HS-5 (cell line): ENCODE data around the gene MFAP1.
A peak's percentile ranks its signal among the peaks of the same experiment; 100 is the strongest.
"Not testable (repeated sequence)": the region's sequence is repeated elsewhere in the genome, so short reads cannot be mapped to it uniquely, and the experiment has no call there.

Experiments
- DNase-seq: peaks from one replicate; pipeline ENCODE4 v3.0.0-alpha.2; 2012; ENCODE audit warnings: low read depth

Gene MFAP1, protein sequence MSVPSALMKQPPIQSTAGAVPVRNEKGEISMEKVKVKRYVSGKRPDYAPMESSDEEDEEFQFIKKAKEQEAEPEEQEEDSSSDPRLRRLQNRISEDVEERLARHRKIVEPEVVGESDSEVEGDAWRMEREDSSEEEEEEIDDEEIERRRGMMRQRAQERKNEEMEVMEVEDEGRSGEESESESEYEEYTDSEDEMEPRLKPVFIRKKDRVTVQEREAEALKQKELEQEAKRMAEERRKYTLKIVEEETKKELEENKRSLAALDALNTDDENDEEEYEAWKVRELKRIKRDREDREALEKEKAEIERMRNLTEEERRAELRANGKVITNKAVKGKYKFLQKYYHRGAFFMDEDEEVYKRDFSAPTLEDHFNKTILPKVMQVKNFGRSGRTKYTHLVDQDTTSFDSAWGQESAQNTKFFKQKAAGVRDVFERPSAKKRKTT

DNA sequence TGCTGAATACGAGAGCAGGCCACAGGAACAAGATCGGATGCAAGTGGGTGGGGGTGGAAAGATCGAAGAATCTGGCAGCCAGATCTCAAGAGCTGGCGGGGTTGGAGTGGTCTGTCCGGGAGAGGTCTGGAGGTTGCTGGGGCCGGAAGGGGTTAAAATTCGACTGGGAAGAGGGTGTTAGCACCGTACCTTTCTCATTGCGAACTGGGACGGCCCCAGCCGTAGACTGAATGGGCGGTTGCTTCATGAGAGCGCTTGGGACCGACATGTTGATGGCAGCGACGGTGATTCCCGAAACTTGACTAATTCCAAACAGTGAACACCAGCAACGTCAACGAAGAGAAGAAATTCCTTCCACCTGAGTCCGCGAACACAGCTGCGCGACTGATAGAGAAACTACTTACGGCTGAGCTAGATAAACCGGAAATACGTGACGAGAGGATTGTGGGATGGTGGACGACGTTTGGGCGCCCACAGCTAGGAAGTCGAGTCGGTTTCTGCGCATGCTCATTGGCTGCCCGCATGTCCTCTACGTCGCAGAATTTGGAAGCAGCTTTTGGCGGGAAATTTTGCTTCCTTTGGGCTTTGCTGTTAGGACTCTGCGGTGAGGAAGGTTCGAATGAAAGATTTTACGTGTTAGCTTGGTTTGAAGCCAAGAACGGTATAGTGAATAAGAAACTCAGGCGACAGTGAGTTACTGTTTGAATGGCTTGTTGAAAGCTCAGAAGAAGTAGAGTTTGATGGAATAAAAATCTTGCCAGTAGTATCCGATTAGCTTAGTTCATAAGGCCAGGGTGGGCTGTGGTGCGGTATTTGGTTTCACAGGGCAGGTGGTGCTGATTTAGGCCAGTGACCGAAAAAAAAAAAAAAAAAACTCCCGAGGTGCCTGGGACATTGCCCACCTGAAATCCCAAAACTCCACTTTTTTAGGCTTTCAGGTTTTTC is at the start of gene MFAP1:
TSS of gene MFAP1 (minus strand) at position 389 of the 945 bp plus-strand sequence. CDS start at position 268, 121 bp downstream.
- peak; percentile 97 for DNase-seq

DNA sequence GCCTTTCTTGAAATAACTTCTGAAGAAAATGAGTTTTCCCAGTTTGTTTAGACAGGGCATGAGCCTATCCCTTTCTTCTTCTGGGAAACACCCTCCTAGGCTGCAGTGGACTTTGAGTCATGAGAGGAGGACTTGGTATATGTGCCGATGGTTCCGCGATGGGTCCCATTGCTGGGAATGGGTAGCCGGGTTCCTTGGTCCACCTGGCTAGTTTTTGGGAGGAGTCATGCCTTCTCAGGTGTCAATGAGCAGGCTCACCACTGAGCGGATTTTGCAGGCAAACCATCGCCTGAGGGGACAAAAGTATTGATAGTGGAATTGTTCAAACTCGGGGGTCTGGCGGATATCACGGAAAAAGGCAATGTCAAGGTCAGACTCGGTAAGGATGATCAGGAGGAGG is 49.2 kb upstream of the MFAP1 start:
- DNase-seq = no peak

DNA sequence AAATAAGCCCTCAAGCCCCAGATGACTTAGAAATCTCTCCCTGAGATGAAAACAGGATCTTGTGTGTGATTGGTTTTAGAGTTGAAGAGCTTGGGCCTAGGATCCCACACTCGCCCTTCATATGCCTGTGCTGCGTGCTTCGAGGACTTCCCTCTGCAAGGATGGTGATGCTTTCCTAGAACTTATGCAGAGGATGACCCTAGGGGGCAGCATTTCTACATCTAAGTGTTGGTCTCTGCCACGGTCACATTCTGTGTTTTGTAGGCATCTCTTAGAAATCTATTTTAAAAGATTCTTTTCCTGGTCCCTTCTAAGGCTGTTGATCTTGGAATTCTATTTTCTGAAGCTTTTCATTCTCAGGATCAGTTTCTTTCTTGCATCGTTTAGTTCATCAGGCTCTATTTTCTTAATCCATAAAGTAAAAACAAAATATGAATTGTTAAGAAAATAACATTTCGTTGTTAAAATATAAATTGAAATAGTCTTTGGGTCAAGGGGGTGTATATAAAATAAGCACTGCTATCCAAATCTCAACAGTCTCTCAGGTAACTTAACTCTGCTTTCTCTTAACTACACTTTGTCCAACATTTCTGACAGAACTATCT is 48.0 kb upstream of the MFAP1 start:
- DNase-seq = peak; percentile 8

DNA sequence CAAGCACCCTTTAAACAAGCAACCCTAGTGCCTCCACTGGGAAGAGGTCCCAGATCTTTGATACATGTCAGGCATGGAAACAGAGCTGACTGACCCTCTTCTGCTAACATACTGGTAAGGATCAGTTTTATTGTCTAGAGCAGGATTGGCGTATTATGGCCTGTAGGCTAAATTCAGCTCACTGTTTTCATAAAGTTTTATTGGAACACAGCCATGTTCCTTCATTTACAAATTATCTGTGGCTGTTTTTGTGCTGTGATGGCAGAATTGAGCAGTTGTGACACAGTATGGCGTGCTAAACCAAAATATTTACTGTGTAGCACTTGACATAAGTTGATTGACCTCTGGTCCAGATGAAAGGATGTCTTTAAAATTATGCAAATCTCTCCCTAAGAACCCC is 47.3 kb upstream of the MFAP1 start:
- no peak for DNase-seq

DNA sequence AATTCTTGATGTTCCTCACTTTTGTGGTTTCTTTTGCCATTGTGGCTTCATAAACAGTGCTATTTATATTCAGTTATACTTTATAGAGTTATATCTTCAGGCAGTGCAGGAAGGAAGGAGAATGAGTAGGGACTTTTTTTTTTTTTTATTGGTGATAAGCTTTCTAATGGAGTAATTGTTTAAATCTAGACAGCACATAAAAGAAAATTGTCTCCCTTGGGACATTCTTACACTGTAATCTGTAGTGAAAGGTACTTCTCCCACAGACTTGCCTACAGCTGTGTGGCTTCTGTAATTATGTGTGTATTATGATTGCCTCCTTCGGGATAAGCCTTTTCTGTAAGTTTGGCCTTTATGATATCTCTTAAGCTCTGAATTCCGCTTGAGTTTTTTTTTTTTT is 43.9 kb upstream of the MFAP1 start:
- DNase-seq = no peak

DNA sequence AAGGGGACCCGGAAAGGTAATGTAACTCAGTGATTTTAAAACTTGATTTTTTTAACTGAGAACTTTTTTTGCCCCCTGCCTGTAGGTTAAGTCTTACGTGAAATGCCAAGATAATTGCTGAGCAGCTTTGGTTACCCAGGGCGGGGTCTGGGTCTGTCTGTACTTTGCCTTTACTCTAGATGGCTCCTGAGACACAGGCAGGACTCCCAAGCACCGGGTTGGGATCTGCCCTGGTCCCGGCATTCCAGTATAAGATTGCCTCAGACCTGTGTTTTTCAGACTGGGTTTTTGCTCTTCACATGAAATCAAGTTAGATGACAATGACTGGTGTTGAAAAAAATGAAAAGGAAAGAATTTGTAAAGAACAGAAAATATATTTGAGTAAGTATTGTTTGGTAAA is 42.6 kb upstream of the MFAP1 start:
- no peak for DNase-seq

DNA sequence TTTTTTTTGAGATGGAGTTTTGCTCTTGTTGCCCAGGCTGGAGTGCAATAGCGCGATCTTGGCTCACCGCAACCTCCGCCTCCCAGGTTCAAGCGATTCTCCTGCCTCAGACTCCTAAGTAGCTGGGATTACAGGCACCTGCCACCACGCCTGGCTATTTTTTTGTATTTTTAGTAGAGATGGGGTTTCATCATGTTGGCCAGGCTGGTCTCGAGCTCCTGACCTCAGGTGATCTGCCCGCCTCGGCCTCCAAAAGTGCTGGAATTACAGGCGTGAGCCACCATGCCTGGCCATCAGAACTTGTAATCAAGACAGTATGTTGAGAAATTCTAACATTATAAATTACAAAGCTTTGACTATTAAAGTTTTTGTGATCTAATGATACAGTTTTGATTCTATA is 42.1 kb upstream of the MFAP1 start:
- not testable (repeated sequence) for DNase-seq

DNA sequence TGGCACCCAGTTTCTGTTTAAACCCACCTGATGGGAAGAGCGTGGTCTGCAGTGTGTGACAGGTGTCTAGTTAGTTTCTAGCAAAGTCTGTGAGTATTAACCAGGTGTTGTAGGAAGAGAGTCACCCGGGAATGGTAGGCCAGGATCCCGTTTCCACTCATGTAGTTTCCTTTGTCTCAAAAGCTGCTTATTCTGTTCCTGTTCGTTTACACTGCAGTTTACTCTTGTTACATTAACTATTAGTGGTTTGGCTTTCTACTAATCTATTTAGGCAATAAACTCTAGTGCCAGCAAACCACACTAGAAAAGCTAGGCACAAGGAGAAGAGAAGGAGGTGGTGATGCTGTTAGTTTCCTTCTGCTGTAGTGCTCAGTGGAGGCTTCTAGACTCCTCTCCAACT is 35.1 kb upstream of the MFAP1 start:
- no peak for DNase-seq

DNA sequence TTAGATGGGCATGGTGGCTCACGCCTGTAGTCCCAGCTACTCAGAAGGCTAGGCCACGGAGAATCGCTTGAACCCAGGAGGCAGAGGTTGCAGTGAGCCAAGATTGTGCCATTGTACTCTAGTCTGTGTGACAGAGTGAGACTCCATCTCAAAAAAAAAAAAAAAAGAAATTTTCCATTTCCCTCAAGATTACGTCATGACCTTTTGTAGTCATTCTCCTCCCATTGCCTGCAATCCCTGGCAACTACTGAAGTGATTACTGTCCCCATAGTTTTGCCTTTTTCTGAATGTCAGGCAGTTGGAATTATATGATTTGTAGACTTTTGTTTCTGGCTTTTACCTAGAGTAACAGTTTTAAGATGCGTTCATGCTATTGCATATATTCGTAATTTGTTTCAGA is 30.3 kb upstream of the MFAP1 start:
- DNase-seq = no peak

DNA sequence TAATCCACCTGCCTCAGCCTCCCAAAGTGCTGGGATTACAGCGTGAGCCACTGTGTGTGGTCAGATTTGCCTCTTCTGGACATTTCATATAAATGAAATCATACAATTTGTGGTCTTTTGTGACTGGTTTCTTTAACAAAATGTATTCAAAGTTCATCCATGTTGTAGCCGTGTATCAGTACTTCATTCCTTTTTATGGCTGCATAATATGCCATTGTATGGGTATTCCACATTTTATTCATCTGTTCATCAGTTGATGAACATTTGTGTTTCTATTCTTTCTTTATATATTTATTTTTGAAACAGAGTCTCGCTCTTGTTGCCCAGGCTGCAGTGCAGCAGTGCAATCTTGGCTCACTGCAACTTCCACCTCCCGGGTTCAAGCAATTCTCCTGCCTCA is 28.1 kb upstream of the MFAP1 start:
- DNase-seq = no peak

DNA sequence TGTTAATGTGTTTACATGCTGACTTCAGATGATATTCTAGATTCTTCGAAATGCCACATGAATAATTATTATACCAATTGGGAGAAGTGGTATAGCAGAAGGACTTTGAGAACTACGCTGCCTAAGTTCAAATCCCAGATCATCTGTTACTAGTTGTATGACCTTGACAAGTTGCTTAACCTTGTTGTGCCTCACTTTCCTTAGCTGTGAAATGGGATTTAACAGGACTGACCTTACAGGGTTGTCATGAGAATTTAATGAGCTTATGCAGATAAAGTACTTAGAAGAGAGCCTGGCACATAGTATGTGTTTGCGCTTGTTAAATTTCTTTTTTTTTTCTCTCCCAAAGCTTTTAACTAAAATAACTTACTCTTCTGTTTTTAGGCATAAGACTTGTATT is 26.8 kb upstream of the MFAP1 start:
- DNase-seq = no peak

DNA sequence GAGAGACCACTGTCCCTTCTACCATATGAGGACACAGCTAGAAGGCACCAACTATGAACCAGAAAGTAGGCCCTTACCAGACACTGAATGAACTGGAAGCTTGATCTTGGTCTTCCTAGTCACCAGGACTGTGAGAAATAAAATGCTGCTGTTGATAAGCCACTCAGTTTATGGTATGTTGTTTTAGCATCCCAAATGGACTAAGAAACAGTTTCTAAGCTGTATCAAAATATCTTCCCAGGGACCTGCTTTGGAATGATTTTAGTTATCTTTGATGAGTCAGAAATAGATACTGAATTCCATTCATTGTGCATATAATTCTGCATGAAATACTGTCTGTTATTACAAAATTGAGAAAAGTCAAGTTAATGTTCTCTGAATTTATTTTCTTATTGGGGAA is 20.9 kb upstream of the MFAP1 start:
- no peak for DNase-seq

DNA sequence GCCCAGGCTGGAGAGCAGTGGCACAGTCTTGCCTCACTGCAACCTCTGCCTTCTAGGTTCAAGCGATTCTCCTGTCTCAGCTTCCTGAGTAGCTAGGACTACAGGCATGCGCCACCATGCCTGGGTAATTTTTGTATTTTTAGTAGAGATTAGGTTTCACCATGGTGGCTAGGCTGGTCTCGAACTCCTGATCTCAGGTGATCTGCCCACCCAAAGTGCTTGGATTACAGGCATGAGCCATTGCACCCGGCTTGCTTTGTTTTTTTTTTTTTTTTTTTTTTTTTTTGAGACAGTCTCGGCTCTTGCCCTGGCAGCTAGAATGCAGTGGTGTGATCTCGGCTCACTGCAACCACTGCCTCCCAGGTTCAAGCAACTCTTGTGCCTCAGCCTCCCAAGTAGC is 8.0 kb upstream of the MFAP1 start:
- not testable (repeated sequence) for DNase-seq

DNA sequence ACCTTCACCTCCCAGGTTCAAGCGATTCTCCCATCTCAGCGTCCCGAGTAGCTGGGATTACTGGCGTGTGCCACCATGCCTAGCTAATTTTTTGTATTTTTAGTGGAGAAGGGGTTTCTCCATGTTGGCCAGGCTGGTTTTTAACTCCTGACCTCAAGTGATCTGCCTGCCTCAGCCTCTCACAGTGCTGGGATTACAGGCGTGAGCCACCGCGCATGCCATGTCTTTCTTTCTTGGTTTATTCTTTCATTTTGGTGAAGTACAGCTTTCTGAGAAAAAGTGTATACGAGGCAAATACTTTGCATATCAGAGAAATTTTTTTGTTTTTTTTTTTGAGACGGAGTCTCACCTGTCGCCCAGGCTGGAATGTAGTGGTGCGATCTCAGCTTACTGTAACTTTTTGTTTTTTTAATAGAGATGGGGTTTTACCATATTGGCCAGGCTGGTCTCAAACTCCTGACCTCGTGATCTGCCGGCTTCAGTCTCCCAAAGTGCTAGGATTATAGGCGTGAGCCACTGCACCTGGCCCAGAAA is 7.1 kb upstream of the MFAP1 start:
- not testable (repeated sequence) for DNase-seq

DNA sequence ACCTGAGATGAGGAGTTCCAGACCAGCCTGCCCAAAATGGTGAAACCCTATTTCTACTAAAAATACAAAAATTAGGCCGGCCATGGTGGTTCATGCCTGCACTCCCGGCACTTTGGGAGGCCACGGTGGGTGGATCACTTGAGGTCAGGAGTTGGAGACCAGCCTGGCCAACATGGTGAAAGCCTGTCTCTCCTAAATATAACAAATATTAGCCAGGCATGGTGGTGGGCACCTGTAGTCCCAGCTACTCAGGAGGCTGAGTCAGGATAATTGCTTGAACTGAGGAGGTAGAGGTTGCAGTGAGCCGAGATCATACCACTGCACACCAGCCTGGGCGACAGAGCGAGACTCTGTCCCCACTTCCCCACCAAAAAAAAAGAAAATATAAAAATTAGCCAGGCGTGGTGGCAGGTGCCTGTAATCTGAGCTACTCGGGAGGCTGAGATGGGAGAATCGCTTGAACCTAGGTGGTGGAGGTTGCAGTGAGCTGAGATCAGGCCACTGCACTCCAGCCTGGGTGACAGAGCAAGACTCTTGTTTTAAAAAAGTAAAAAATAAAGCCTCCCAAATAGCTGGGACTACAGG is 6.3 kb upstream of the MFAP1 start:
- not testable (repeated sequence) for DNase-seq

DNA sequence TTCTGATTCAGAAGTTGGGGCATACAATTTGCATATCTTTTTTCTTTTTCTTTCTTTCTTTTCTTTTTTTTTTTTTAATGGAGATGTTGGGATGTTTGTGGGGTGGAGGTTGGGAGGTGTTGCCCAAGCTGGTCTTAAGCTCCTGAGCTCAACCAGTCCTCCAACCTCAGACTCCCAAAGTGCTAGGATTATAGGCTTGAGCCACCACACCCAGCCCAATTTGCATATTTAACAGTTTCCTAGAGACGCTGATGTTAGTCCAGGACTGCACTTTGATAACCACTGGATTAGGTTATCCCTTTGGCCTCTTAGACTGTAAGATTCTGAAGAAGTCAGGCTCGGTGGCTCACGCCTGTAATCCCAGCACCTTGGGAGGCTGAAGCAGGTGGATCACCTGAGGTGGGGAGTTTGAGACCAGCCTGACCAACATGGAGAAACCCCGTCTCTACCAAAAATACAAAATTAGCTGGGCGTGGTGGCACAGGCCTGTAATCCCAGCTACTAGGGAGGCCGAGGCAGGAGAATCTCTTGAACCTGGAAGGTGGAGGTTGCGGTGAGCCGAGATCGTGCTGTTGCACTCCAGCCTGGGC is 5.6 kb upstream of the MFAP1 start:
- DNase-seq = not testable (repeated sequence)

DNA sequence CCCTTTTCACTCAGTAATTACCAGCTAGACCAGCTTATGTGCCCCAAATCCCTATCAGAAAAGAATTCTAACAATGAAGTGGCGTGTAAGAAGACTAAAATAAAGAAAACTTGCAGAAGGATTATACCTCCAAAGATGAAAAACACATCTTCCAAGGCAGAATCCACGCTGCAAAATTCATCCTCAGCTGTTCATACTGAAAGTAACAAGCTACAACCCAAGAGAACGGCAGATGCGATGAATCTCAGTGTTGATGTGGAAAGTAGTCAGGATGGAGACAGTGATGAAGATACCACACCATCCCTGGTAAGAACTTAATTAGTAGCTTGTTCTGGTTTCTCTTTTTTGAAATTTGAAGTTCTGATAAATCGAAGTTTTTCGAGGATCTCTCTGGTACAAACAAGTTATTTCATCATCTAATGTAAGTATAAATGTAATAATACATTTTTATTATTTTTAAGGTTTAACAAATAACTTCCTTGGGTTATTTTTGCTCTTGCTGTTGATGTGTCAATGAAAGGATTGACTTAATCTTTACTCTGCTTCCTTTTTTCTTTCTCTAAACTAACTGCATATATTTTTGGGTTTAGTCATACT is 3.7 kb upstream of the MFAP1 start:
- DNase-seq = no peak

DNA sequence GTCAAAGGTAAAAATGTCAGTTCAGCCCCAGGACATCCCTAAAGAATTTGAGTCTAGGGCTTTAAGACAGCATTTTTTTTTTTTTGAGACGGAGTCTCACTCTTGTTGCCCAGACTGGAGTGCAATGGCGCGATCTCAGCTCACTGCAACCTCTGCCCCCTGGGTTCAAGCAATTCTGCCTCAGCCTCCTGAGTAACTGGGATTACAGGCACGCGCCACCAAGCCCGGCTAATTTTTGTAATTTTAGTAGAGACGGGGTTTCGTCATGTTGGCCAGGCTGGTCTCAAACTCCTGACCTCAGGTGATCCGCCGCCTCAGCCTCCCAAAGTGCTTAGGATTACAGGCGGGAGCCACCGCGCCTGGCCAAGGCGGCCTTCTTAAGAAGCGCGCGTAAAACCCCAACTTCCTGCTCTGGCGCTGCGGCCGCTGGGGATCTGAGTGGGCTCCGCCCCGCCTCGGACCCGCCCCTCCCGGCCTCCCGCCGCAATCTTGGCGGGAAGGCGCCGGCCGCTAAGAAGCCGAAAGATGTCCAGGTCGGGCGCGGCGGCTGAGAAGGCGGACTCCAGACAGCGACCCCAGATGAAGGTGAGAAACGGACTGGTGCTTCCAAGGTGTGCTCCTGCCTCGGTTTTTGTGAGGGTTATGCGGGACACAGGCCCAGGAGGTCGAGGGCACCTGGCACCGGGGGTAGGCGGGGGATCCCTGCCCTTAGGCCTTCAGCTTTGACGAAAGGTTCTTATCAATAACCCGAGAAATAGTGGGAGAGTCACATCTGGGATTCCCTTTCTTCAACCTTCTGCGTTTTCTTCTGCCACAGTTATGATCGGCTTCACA is 2.2 kb upstream of the MFAP1 start, which contains the start of gene WDR76:
TSS of gene WDR76 (plus strand) at position 495 of the 834 bp plus-strand sequence. CDS start at position 526, 31 bp downstream.
- DNase-seq = peak; percentile 63

DNA sequence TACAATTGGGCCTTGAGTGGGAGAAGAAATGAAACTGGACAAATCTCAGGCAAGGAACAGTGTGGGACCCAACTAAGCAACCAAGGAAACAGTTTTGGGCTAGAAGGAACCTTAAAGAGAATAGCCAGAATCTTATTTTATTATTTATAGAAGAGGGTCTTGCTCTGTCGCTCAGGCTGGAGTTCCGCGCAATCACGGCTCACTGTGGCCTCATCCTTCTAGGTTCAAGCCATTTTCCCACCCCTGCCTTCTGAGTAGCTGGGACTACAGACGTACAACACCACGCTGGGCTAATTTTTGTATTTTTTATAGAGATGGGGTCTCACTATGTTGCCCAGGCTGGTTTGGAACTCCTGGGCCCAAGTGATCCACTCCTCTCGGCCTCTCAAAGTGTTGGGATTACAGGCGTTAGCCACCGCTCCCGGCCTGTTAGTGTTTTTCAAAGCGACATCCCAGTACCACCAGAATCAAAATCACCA is 1.6 kb upstream of the MFAP1 start:
- no peak for DNase-seq

DNA sequence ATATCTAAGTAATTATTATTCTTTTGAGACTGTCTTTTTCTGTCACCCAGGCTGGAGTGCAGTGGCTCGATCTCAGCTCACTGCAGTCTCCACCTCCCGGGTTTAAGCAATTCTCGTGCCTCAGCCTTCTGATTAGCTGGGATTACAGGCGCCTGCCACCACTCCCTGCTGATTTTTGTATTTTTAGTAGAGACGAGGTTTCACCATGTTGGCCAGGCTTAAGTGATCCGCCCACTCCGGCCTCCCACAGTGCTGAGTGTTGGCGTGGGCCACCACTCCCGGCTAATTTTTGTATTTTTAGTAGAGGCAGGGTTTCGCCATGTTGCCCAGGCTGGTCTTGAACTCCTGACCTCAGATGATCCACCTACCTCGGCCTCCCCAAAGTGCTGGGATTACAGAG is 815 bp upstream of the MFAP1 start:
- DNase-seq = not testable (repeated sequence)
